HG02798 (cell line): ENCODE results near the gene GTF3C1.
"Not testable (repeated sequence)": the region's sequence is repeated elsewhere in the genome, so short reads cannot be mapped to it uniquely, and the experiment has no call there.

Experiments used
- ATAC-seq: cut with Tn5 transposase; IDR thresholded peaks from one replicate; pipeline ENCODE4 v1.9.1; 2021; ENCODE audit warnings: mild to moderate bottlenecking; ENCODE audit not compliant: unreplicated experiment, poor library complexity

GTF3C1 gene

GRCh38 chr16:27470567-27471431 is 78.9 kb downstream of the GTF3C1 start:
- no peak for ATAC-seq

- no peak for ATAC-seq
Measured at GRCh38 chr16:27468941-27469531, 80.7 kb downstream of the GTF3C1 start.

- ATAC-seq, result no peak
Measured at GRCh38 chr16:27465483-27465879, 84.2 kb downstream of the GTF3C1 start.

- no peak for ATAC-seq
Measured at GRCh38 chr16:27464626-27465482, 84.9 kb downstream of the GTF3C1 start.

- ATAC-seq, result no peak
Measured at GRCh38 chr16:27463741-27464591, 85.7 kb downstream of the GTF3C1 start.

GRCh38 chr16:27462846-27463682 is 86.6 kb downstream of the GTF3C1 start:
- ATAC-seq, result no peak

GRCh38 chr16:27462200-27462845 is 87.4 kb downstream of the GTF3C1 start:
- no peak for ATAC-seq

- ATAC-seq, result no peak
Measured at GRCh38 chr16:27461483-27462171, 88.1 kb downstream of the GTF3C1 start.

- no peak for ATAC-seq
Measured at GRCh38 chr16:27460663-27461482, 88.8 kb downstream of the GTF3C1 start.

- no peak for ATAC-seq
Measured at GRCh38 chr16:27460213-27460612, 89.5 kb downstream of the GTF3C1 start.

GRCh38 chr16:27458987-27459688 is 90.6 kb downstream of the GTF3C1 start:
- no peak for ATAC-seq

- no peak for ATAC-seq
Measured at GRCh38 chr16:27458258-27458657, 91.5 kb downstream of the GTF3C1 start.

- ATAC-seq, result not testable (repeated sequence)
Measured at GRCh38 chr16:27457605-27457900, 92.2 kb downstream of the GTF3C1 start.

- ATAC-seq, result no peak
Measured at GRCh38 chr16:27455700-27456099, 94.0 kb downstream of the GTF3C1 start.

- ATAC-seq, result no peak
Measured at GRCh38 chr16:27453494-27453825, 96.3 kb downstream of the GTF3C1 start.

- ATAC-seq, result no peak
Measured at GRCh38 chr16:27452569-27453493, 96.9 kb downstream of the GTF3C1 start.
